Neuronal stem cell (in vitro differentiated cells): ENCODE measurements around the gene CGB8. TPM values are rescaled to one million over a fixed set of nuclear protein-coding genes. Genes with fewer than 3 reads are reported as not detected.

Source experiments
- DNase-seq: peaks from one replicate; pipeline ENCODE4 v3.0.0-alpha.2; 2013; ENCODE audit warnings: low spot score
- H2AFZ ChIP-seq: one replicate; pipeline ENCODE4 v1.6.1; 2013; ENCODE audit warnings: mild to moderate bottlenecking, low read length, inconsistent platforms
- H2AK5ac ChIP-seq: 2 replicates; pipeline ENCODE4 v1.6.1; 2013; ENCODE audit warnings: low read depth, mild to moderate bottlenecking, inconsistent platforms, low read length, moderate library complexity, mixed read lengths
- H2BK120ac ChIP-seq: 2 replicates; pipeline ENCODE4 v1.6.1; 2013; ENCODE audit warnings: low read depth, mild to moderate bottlenecking, inconsistent platforms, low read length, moderate library complexity, mixed read lengths
- H2BK12ac ChIP-seq: one replicate; pipeline ENCODE4 v1.6.1; 2013; ENCODE audit warnings: low read length, inconsistent platforms
- H2BK15ac ChIP-seq: 2 replicates; pipeline ENCODE4 v1.6.1; 2013; ENCODE audit warnings: mild to moderate bottlenecking, low read length, inconsistent platforms, mixed read lengths
- H2BK5ac ChIP-seq: one replicate; pipeline ENCODE4 v1.6.1; 2013; ENCODE audit warnings: inconsistent platforms, mild to moderate bottlenecking, low read length, moderate library complexity
- H3K14ac ChIP-seq: one replicate; pipeline ENCODE4 v1.6.1; 2013; ENCODE audit warnings: low read length, inconsistent platforms
- H3K18ac ChIP-seq: 2 replicates; pipeline ENCODE4 v1.6.1; 2013; ENCODE audit warnings: low read length, inconsistent platforms
- H3K23ac ChIP-seq: 2 replicates; pipeline ENCODE4 v1.6.1; 2013; ENCODE audit warnings: low read depth, mild to moderate bottlenecking, mixed read lengths, low read length, inconsistent platforms; ENCODE audit not compliant: poor library complexity
- H3K27ac ChIP-seq: replicated peaks from 3 replicates; pipeline ENCODE4 v1.5.1; 2013; ENCODE audit warnings: low read length, inconsistent platforms
- H3K27me3 ChIP-seq, 3 experiments: 2 replicates each; pipeline ENCODE4 v1.6.1; 2013; ENCODE audit warnings: low read length in 3 of 3, mild to moderate bottlenecking in 2 of 3, inconsistent platforms in 1 of 3, low read depth in 1 of 3, mixed read lengths in 1 of 3, moderate library complexity in 1 of 3; ENCODE audit not compliant: control insufficient read depth in 3 of 3, insufficient read depth in 3 of 3
- H3K36me3 ChIP-seq, 2 donors: replicated peaks in 1 of 2; 2 replicates each; pipeline ENCODE4 v1.6.1; 2013; ENCODE audit warnings: low read length in 2 of 2; ENCODE audit not compliant: control insufficient read depth in 2 of 2, insufficient read depth in 2 of 2
- H3K4ac ChIP-seq: 2 replicates; pipeline ENCODE4 v1.6.1; 2013; ENCODE audit warnings: inconsistent platforms, mild to moderate bottlenecking, low read length, moderate library complexity
- H3K4me1 ChIP-seq, 2 donors: 1 replicate in 1 of 2; 2 replicates in 1 of 2; pipeline ENCODE4 v1.6.1; 2013; ENCODE audit warnings: low read length in 2 of 2, low read depth in 1 of 2; ENCODE audit not compliant: control insufficient read depth in 2 of 2, insufficient read depth in 1 of 2
- H3K4me2 ChIP-seq: one replicate; pipeline ENCODE4 v1.6.1; 2013; ENCODE audit warnings: mild to moderate bottlenecking, low read length, inconsistent platforms; ENCODE audit not compliant: insufficient read depth, poor library complexity, severe bottlenecking
- H3K4me3 ChIP-seq, 2 donors: 2 replicates each; pipeline ENCODE4 v1.5.1; 2013; ENCODE audit warnings: low read length in 2 of 2, mild to moderate bottlenecking in 2 of 2, inconsistent platforms in 1 of 2, moderate library complexity in 1 of 2
- H3K79me1 ChIP-seq: one replicate; pipeline ENCODE4 v1.6.1; 2013; ENCODE audit warnings: low read depth, mild to moderate bottlenecking, inconsistent platforms, low read length, moderate library complexity
- H3K9ac ChIP-seq: one replicate; pipeline ENCODE4 v1.6.1; 2013; ENCODE audit warnings: mild to moderate bottlenecking, low read depth, low read length, inconsistent platforms; ENCODE audit not compliant: poor library complexity
- H3K9me3 ChIP-seq, 2 donors: replicated peaks in 1 of 2; 2 replicates each; pipeline versions ENCODE3 to v1.6.1; 2013; ENCODE audit warnings: low read length in 2 of 2, mild to moderate bottlenecking in 2 of 2, inconsistent platforms in 1 of 2, low read depth in 1 of 2, mixed read lengths in 1 of 2, moderate library complexity in 1 of 2; ENCODE audit not compliant: control insufficient read depth in 2 of 2, insufficient read depth in 1 of 2
- H4K8ac ChIP-seq: one replicate; pipeline ENCODE4 v1.6.1; 2013; ENCODE audit warnings: low read depth, mild to moderate bottlenecking, inconsistent platforms, low read length, moderate library complexity
- H4K91ac ChIP-seq: one replicate; pipeline ENCODE4 v1.6.1; 2013; ENCODE audit warnings: low read length, low read depth, mild to moderate bottlenecking, inconsistent platforms; ENCODE audit not compliant: poor library complexity
- WGBS, 2 donors: extraction: QIAGEN DNeasy Blood & Tissue Kit; methylation state at CpG; one replicate each; pipeline ENCODE4 v1.1.7; 2013; ENCODE audit warnings: missing lambda C conversion rate in 2 of 2, mixed read lengths in 1 of 2; ENCODE audit not compliant: insufficient read length in 2 of 2, insufficient replicate concordance in 1 of 2; ENCODE audit errors: extremely low coverage in 2 of 2; 5-methylcytosine and 5-hydroxymethylcytosine counted together
- small RNA-seq: library from polyadenylated mRNA; stranded (forward); fragments of <200 nt; extraction: miRNeasy Mini kit (QIAGEN cat#:217004); gene quantifications from one replicate; pipeline ENCODE3, GENCODE V24; 2013; ENCODE audit not compliant: insufficient read depth

CGB8 gene

GRCh38 chr19:48997972-48998371 is 50.9 kb downstream of the CGB8 start:
- no CpG with 5 or more reads among the region's 5 CpGs for WGBS, 2 donors
- Histone ChIP-seq H4K91ac (no peak overlapping the region), H3K27ac (no peak overlapping the region), H2AK5ac (no peak overlapping the region), H3K27me3 (no peaks in the 10 kb centered on the region), H3K9ac (no peak overlapping the region), H3K18ac (no peak overlapping the region), H3K14ac (no peak overlapping the region), H3K4me1 (peaks cover 2 to 8% of the 10 kb centered on the region in 2 donors), H2BK12ac (no peak overlapping the region), H3K23ac (no peak overlapping the region), H3K4me3 (no peak overlapping the region), H2AFZ (no peak overlapping the region), H2BK5ac (no peak overlapping the region), H3K4me2 (no peak overlapping the region), H2BK120ac (no peak overlapping the region), H3K79me1 (peaks cover 4% of the 10 kb centered on the region), H3K36me3 (peaks cover 1 to 16% of the 10 kb centered on the region in 2 donors), H4K8ac (no peak overlapping the region), H2BK15ac (no peak overlapping the region), H3K4ac (no peak overlapping the region), H3K9me3 (no peaks in the 10 kb centered on the region)
- peak; percentile 43 for DNase-seq

Small RNA genes within 50 kb of the gene (small RNA-seq; reads per million reads assigned to genes)
- gene MIR6798, result 11.4 reads per million, percentile 62 among the genes with 10 or more reads in this experiment
- gene RN7SL708P, result not detected
